ENCODE data around the gene PEX10. TPM values are rescaled to one million over a fixed set of nuclear protein-coding genes. Genes with fewer than 3 reads are reported as not detected.
A peak's percentile ranks its signal among the peaks of the same experiment; 100 is the strongest.

Gene PEX10
- total RNA-seq, 4 donors from 2014 or later: 23.2 to 33.2 (median 27.2) TPM

DNA sequence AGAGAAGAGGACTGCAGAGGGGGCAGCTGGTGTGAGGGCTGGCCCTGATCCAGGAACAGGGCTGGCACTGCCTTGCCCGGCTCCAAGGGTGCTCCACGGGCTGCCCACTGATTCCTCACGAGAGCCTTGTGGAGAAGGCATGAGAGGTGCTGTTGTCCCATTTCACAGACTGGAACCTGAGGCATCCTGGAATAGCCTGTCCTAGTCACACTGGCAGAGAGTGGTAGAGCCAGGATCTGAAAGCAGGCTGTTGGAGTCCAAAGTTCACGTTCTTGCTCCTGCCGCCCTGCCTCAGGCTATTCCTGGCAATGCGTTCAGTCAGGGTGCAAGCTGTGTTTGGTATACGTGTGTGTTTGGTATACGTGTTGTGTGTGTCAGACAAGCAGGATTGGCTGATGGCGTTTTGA lies 18.9 kb downstream of the PEX10 start:
- H3K4me1 ChIP-seq: peaks cover 37 to 87% (median 55%) of the 10 kb centered on the region in 3 donors
- H3K27ac ChIP-seq: peak overlapping the region in 2 of 4 donors; percentile 81 to 98
- peak overlapping the region in 2 of 4 donors; percentile 90 to 100 for H3K4me3 ChIP-seq
- H3K27me3 ChIP-seq: no peaks in the 10 kb centered on the region
- TF ChIP-seq, protein P1, sequence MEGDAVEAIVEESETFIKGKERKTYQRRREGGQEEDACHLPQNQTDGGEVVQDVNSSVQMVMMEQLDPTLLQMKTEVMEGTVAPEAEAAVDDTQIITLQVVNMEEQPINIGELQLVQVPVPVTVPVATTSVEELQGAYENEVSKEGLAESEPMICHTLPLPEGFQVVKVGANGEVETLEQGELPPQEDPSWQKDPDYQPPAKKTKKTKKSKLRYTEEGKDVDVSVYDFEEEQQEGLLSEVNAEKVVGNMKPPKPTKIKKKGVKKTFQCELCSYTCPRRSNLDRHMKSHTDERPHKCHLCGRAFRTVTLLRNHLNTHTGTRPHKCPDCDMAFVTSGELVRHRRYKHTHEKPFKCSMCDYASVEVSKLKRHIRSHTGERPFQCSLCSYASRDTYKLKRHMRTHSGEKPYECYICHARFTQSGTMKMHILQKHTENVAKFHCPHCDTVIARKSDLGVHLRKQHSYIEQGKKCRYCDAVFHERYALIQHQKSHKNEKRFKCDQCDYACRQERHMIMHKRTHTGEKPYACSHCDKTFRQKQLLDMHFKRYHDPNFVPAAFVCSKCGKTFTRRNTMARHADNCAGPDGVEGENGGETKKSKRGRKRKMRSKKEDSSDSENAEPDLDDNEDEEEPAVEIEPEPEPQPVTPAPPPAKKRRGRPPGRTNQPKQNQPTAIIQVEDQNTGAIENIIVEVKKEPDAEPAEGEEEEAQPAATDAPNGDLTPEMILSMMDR (IDR thresholded peaks at IDR 0.05): no peak
- TF ChIP-seq POLR2A (IDR thresholded peaks at IDR 0.05): no peak
- peaks cover under 1 to 58% (median 26%) of the 10 kb centered on the region in 3 donors for H3K36me3 ChIP-seq
- intact Hi-C loops (cut with DNase I): no loop called here
- H3K9me3 ChIP-seq: no peaks in the 10 kb centered on the region
- 59 to 67% methylated on average over 4 to 9 of the region's 9 CpGs for WGBS, 2 donors
- no peak for DNase-seq

DNA sequence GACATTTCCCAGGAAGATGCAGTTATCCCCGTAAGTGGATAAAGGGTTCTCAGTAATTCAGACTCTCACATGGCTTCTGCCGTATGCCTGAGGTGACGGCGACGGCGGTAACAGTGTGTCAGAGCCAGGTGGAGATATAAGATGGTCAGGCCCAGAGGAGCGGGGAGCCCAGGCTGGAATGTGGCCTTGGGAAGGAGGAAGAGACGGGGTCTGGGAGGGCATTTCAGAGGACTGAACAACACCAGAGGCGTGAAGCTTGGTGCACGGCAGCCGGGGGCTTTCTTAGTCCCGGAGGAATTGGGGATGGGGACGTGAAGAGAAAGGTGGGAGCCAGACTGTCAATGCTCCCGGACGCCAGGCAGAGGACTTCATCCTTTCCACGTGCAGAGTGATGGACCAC lies 19.7 kb downstream of the PEX10 start:
- Histone ChIP-seq H3K27ac (peak overlapping the region; percentile 81 to 98 (median 96)), H3K9me3 (no peaks in the 10 kb centered on the region), H3K4me1 (peaks cover 37 to 79% (median 50%) of the 10 kb centered on the region in 3 donors), H3K4me3 (peak overlapping the region; percentile 63 to 100 (median 86)), H3K36me3 (peaks cover 0 to 55% (median 23%) of the 10 kb centered on the region in 3 donors), H3K27me3 (no peaks in the 10 kb centered on the region)
- intact Hi-C loops (cut with DNase I): no loop called here
- no peak for DNase-seq
- WGBS, 2 donors: 52 to 56% methylated on average over 13 to 15 of the region's 16 CpGs
- TF ChIP-seq POLR2A (IDR thresholded peaks at IDR 0.05): no peak
- TF ChIP-seq, protein P1 (IDR thresholded peaks at IDR 0.05): no peak

DNA sequence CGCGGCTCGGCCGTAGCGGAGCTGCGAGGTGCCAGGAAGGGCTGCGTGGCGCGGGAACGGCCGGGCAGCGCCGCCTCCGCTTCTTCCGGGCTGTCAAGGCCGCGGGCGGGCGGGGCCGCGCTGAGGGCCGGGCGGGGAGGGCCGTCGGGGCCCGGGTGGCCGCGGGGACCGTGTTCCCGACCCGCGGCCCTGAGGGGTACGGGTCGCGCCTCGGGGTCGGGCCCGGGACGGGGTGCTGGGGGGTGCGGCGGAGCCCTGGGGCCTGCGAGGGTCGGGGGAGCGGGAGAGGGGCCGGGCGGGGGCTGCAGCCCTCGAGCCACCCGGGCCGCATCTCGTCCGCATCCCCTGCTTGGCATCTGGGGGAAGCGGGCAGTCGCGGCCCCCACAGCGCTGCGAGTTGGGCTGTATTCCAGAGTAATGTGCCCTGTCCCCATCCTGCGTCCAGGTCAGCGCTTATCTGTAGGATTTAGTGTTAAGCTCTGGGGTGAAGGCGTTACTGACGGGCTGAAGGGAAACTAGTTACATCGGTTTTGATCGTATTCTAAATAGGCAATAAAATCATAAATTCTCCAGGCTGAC lies 20.3 kb downstream of the PEX10 start:
- 0% methylated on average over 2 to 5 of the region's 62 CpGs for WGBS, 2 donors

DNA sequence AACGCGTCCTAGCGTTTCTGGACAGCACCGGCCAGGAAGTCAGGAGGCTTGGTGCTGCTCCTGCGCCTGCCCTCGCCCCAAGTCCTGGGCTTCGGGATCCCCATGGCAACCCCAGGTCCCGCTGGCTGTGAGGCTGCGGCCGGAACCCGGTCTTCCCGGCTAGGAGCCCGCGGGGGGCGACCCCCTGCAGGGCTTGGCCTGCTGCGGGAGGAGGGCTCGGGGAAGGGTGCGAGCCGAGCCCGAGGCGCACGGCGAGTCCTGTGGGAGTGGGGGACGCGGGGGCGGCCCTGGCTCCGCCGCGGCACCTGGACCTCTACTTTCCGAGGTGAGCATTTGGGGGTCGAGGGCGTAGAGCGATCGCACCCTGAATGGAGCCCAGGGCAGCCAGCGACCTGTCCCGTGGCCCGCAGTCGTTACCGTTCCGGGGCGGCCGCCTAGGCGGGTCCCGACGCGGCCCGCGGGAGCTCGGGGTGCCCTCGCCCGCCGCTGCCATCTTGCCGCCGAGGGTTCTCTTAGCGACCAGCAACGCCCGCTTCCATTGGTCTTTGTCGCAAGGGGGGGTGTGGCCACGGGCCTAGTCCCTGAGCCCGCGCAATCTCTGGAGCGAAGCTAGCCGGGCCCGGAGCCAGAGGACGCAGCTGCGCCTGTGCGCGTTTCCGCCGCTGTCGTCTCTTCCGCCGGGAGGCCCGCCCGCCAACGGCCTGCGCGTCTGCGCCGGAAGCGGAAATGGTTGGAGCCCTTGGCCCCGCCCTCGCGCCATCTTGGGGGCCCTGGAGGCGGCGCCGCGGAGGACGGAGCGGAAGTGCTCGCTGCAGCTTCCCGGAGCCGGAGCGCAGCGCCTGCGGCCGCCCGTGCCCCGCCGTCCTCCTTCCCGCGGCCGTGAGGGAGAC lies 21.1 kb downstream of the PEX10 start, which contains the start of the genes MORN1 and RER1:
TSS of gene MORN1 (minus strand) at position 514 of the 890 bp plus-strand sequence. CDS start at position 493, 21 bp downstream.
TSS of gene RER1 (plus strand) at position 801 of the 890 bp plus-strand sequence. CDS start 3,950 bp downstream, outside the sequence.
- Histone ChIP-seq H3K27ac (peak within 1 kb of the TSS; percentile 86 to 98 (median 96)), H3K9me3 (no peaks in the 10 kb centered on the region), H3K27me3 (no peaks in the 10 kb centered on the region), H3K36me3 (peaks cover 0 to 54% (median 10%) of the 10 kb centered on the region in 3 donors), H3K4me1 (peaks cover 37 to 65% (median 47%) of the 10 kb centered on the region in 3 donors), H3K4me3 (peak within 1 kb of the TSS; percentile 63 to 100 (median 86))
- TF ChIP-seq, protein P1 (IDR thresholded peaks at IDR 0.05): peak in 3 of 6 experiments; percentile 23 to 42 (median 28)
- TF ChIP-seq POLR2A (IDR thresholded peaks at IDR 0.05): peak in 3 of 4 donors; percentile 72 to 90 (median 89)
- DNase-seq: peak; percentile 88
- intact Hi-C loops (cut with DNase I): no loop called here
- 0% methylated on average over 2 of the region's 103 CpGs; no CpG with 5 or more reads in 1 of the 2 donors for WGBS, 2 donors

More for the DNA sequence above, 20.3 kb downstream of the PEX10 start:
- peaks cover 0 to 55% (median 18%) of the 10 kb centered on the region in 3 donors for H3K36me3 ChIP-seq
- TF ChIP-seq, protein P1 (IDR thresholded peaks at IDR 0.05): peak in 2 of 6 experiments; percentile 1
- TF ChIP-seq POLR2A (IDR thresholded peaks at IDR 0.05): no peak
- peak overlapping the region; percentile 81 to 98 (median 96) for H3K27ac ChIP-seq
- peak overlapping the region; percentile 63 to 100 (median 86) for H3K4me3 ChIP-seq
- H3K27me3 ChIP-seq: no peaks in the 10 kb centered on the region
- intact Hi-C loops (cut with DNase I): no loop called here
- no peaks in the 10 kb centered on the region for H3K9me3 ChIP-seq
- DNase-seq: no peak
- H3K4me1 ChIP-seq: peaks cover 37 to 73% (median 50%) of the 10 kb centered on the region in 3 donors

All from esophagus squamous epithelium (tissue), 5 donors.